ENCODE measurements around the gene KIF4B.
"Not testable (repeated sequence)": the region's sequence is repeated elsewhere in the genome, so short reads cannot be mapped to it uniquely, and the experiment has no call there.

KIF4B gene

GRCh38 chr5:155006265-155006664 is 7.3 kb upstream of the KIF4B start:
- not testable (repeated sequence) for DNase-seq

GRCh38 chr5:155008669-155009068 is 4.9 kb upstream of the KIF4B start:
- no peak for DNase-seq

GRCh38 chr5:155010881-155011280 is 2.7 kb upstream of the KIF4B start:
- DNase-seq = no peak

GRCh38 chr5:155015239-155015638 is 1.7 kb downstream of the KIF4B start:
- DNase-seq = no peak

GRCh38 chr5:155017610-155018009 is 4.1 kb downstream of the KIF4B start:
- DNase-seq = no peak

- DNase-seq = no peak
These were observed 6.2 kb downstream of the KIF4B start for GRCh38 chr5:155019601-155020226.

GRCh38 chr5:155021842-155022241 is 8.3 kb downstream of the KIF4B start:
- no peak for DNase-seq

GRCh38 chr5:155023320-155023719 is 9.8 kb downstream of the KIF4B start:
- DNase-seq = no peak

- DNase-seq = no peak
These were observed 10.5 kb downstream of the KIF4B start for GRCh38 chr5:155024015-155024414.

- no peak for DNase-seq
These were observed 12.3 kb downstream of the KIF4B start for GRCh38 chr5:155025895-155026294.

GRCh38 chr5:155027993-155028629 is 14.6 kb downstream of the KIF4B start:
- DNase-seq = no peak

- no peak for DNase-seq
These were observed 15.7 kb downstream of the KIF4B start for GRCh38 chr5:155029240-155029639.

- not testable (repeated sequence) for DNase-seq
These were observed 20.7 kb downstream of the KIF4B start for GRCh38 chr5:155034145-155034744.

- DNase-seq = not testable (repeated sequence)
These were observed 21.5 kb downstream of the KIF4B start for GRCh38 chr5:155035087-155035486.

GRCh38 chr5:155040984-155041653 is 27.6 kb downstream of the KIF4B start:
- DNase-seq = no peak

- no peak for DNase-seq
These were observed 31.0 kb downstream of the KIF4B start for GRCh38 chr5:155044591-155044990.

- no peak for DNase-seq
These were observed 33.0 kb downstream of the KIF4B start for GRCh38 chr5:155046591-155046990.

- no peak for DNase-seq
These were observed 34.3 kb downstream of the KIF4B start for GRCh38 chr5:155047818-155048217.

GRCh38 chr5:155049569-155050383 is 36.2 kb downstream of the KIF4B start:
- DNase-seq = no peak

GRCh38 chr5:155050384-155051019 is 36.9 kb downstream of the KIF4B start:
- no peak for DNase-seq

- DNase-seq = no peak
These were observed 39.0 kb downstream of the KIF4B start for GRCh38 chr5:155052532-155052931.

- no peak for DNase-seq
These were observed 39.9 kb downstream of the KIF4B start for GRCh38 chr5:155053501-155053900.
